Liver (tissue), 9 donors: Measurements from ENCODE around the gene COMMD3. TPM values are rescaled to one million over a fixed set of nuclear protein-coding genes. Genes with fewer than 3 reads are reported as not detected.

ENCODE experiments used
- DNase-seq: peaks from one replicate; pipeline ENCODE4 v3.0.0-alpha.2; 2017; ENCODE audit warnings: low spot score
- H3K27ac ChIP-seq, 2 donors: one replicate each; pipeline ENCODE4 v1.7.0; 2013; ENCODE audit warnings: inconsistent platforms in 2 of 2, low read length in 2 of 2, control low read depth in 1 of 2, low read depth in 1 of 2, mild to moderate bottlenecking in 1 of 2
- H3K27me3 ChIP-seq, 4 donors: one replicate each; pipeline versions ENCODE4 v1.6.1 to v1.7.0; 2013; ENCODE audit warnings: low read length in 3 of 4, inconsistent platforms in 1 of 4, mild to moderate bottlenecking in 1 of 4, moderate library complexity in 1 of 4; ENCODE audit not compliant: control insufficient read depth in 4 of 4, insufficient read depth in 4 of 4
- H3K36me3 ChIP-seq, 4 donors: one replicate each; pipeline versions ENCODE4 v1.6.1 to v1.7.0; 2013; ENCODE audit warnings: low read length in 3 of 4, mild to moderate bottlenecking in 3 of 4, low read depth in 1 of 4, moderate library complexity in 1 of 4; ENCODE audit not compliant: control insufficient read depth in 4 of 4, insufficient read depth in 3 of 4
- H3K4me1 ChIP-seq, 4 donors: one replicate each; pipeline versions ENCODE4 v1.6.1 to v1.7.0; 2013; ENCODE audit warnings: low read length in 3 of 4, mild to moderate bottlenecking in 3 of 4, moderate library complexity in 1 of 4; ENCODE audit not compliant: control insufficient read depth in 4 of 4, insufficient read depth in 4 of 4
- H3K4me3 ChIP-seq, 3 donors: one replicate each; pipeline versions ENCODE4 v1.6.1 to v1.7.0; 2013; ENCODE audit warnings: low read length in 3 of 3, control low read depth in 1 of 3, low read depth in 1 of 3, mild to moderate bottlenecking in 1 of 3
- H3K9ac ChIP-seq, 2 donors: one replicate each; pipeline ENCODE4 v1.7.0; 2013; ENCODE audit warnings: low read length in 2 of 2, mild to moderate bottlenecking in 2 of 2, moderate library complexity in 2 of 2, control low read depth in 1 of 2, low read depth in 1 of 2
- H3K9me3 ChIP-seq, 4 donors: one replicate each; pipeline versions ENCODE4 v1.6.1 to v1.7.0; 2013; ENCODE audit warnings: low read length in 3 of 4; ENCODE audit not compliant: control insufficient read depth in 4 of 4
- ATF3 ChIP-seq: IDR thresholded peaks from 2 replicates; pipeline ENCODE4 v1.6.1; 2016; ENCODE audit warnings: antibody characterized with exemption
- CTCF ChIP-seq: fragments of 150-350 bp; IDR thresholded peaks from 2 replicates; pipeline ENCODE4 v1.5.1; 2017; ENCODE audit warnings: improper control_type of control experiment, low read depth, low read length; ENCODE audit not compliant: missing input control
- EGR1 ChIP-seq, 2 donors: IDR thresholded peaks; 2 replicates each; pipeline ENCODE4 v1.6.1; 2016 to 2018; ENCODE audit warnings: antibody characterized with exemption in 2 of 2, low read depth in 2 of 2
- FOXA1 ChIP-seq: IDR thresholded peaks from 2 replicates; pipeline ENCODE4 v1.6.1; 2016; ENCODE audit warnings: antibody characterized with exemption
- FOXA2 ChIP-seq: IDR thresholded peaks from 2 replicates; pipeline ENCODE4 v1.6.1; 2016; ENCODE audit warnings: antibody characterized with exemption
- GABPA ChIP-seq, 2 donors: IDR thresholded peaks in 1 of 2; conservative IDR thresholded peaks in 1 of 2; 2 replicates each; pipeline ENCODE4 v1.6.1; 2016; ENCODE audit warnings: antibody characterized with exemption in 2 of 2, mild to moderate bottlenecking in 1 of 2, moderate library complexity in 1 of 2
- HNF4A ChIP-seq, 2 donors: conservative IDR thresholded peaks; 2 replicates each; pipeline ENCODE4 v1.6.1; 2016; ENCODE audit warnings: antibody characterized with exemption in 2 of 2, mild to moderate bottlenecking in 2 of 2
- HNF4G ChIP-seq: IDR thresholded peaks from 2 replicates; pipeline ENCODE4 v1.6.1; 2016; ENCODE audit warnings: antibody characterized with exemption
- MAX ChIP-seq: IDR thresholded peaks from 2 replicates; pipeline ENCODE4 v1.6.1; 2016; ENCODE audit warnings: antibody characterized with exemption
- NR2F2 ChIP-seq: IDR thresholded peaks from 2 replicates; pipeline ENCODE4 v1.6.1; 2016; ENCODE audit warnings: antibody characterized with exemption
- RAD21 ChIP-seq, 2 donors: IDR thresholded peaks; 2 replicates each; pipeline ENCODE4 v1.6.1; 2016; ENCODE audit warnings: antibody characterized with exemption in 2 of 2, mild to moderate bottlenecking in 2 of 2
- REST ChIP-seq: IDR thresholded peaks from 2 replicates; pipeline ENCODE4 v1.6.1; 2016; ENCODE audit warnings: antibody characterized with exemption, mild to moderate bottlenecking
- RXRA ChIP-seq, 2 donors: IDR thresholded peaks; 2 replicates each; pipeline ENCODE4 v1.6.1; 2017 to 2018; ENCODE audit warnings: antibody characterized with exemption in 2 of 2, mild to moderate bottlenecking in 1 of 2
- SP1 ChIP-seq: IDR thresholded peaks from 2 replicates; pipeline ENCODE4 v1.6.1; 2018; ENCODE audit warnings: antibody characterized with exemption, mild to moderate bottlenecking
- TAF1 ChIP-seq: conservative IDR thresholded peaks from 2 replicates; pipeline ENCODE4 v1.6.1; 2016; ENCODE audit warnings: antibody characterized with exemption, mild to moderate bottlenecking
- YY1 ChIP-seq: IDR thresholded peaks from 2 replicates; pipeline ENCODE4 v1.6.1; 2016; ENCODE audit warnings: antibody characterized with exemption, mild to moderate bottlenecking
- ZBTB33 ChIP-seq: IDR thresholded peaks from 2 replicates; pipeline ENCODE4 v1.6.1; 2016; ENCODE audit warnings: antibody characterized with exemption
- WGBS: extraction: QIAGEN DNeasy Blood & Tissue Kit; methylation state at CpG from one replicate; pipeline ENCODE4 v1.1.7; 2013; 5-methylcytosine and 5-hydroxymethylcytosine counted together
- polyA plus RNA-seq, 2 donors: library from polyadenylated mRNA; stranded (reverse) in 1 of 2; unstranded in 1 of 2; fragments of 200-250 nt in 1 of 2; fragments of >200 nt in 1 of 2; fragmentation: Nextera tagmentation in 1 of 2; extraction: Ambion mirVana in 1 of 2; gene quantifications; one replicate each; pipeline versions ENCODE4 v1.2.1 to v1.2.3, GENCODE V29; 2013 to 2015
- total RNA-seq, 2 donors: library from RNA; depleted of rRNA; stranded (reverse); fragments of >200 nt; gene quantifications; one replicate each; pipeline ENCODE4 v1.2.3, GENCODE V29; 2014
- donor health status: healthy.
- donor health status: healthy.
- donor health status: healthy.
- donor health status: healthy.
- donor health status: healthy.

The COMMD3 gene
- total and polyA plus RNA-seq, 4 donors, result 18.3 to 62.0 (median 25.8) TPM

DNA sequence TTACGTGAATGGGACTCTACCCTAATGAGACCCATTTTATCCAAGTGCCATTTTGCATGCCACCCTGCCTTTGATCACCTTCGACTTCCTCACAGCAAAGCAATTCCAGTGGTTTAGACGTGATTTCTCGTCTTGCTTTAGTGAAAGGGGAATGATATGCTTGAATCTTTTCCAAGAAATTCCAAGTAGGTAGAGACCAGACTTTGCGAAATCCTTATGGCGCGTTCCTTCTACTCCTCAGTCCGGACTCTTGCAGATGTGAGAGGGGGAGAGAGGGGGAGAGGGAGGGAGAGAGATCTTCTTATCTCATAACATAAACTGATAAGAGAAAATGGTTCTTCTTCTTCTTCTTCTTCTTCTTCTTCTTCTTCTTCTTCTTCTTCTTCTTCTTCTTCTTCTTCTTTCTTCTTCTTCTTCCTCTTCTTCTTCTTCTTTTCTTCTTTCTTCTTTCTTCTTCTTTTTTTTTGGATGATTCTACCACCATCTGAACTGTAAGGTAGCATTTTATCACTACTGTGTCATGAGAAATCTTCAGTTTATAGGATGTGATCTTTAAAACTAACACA lies 30.0 kb downstream of the COMMD3 start:
- Histone ChIP-seq H3K27ac (no peak overlapping the region), H3K9ac (no peak overlapping the region), H3K27me3 (peaks cover 4 to 32% (median 14%) of the 10 kb centered on the region in 4 donors), H3K36me3 (no peaks in the 10 kb centered on the region), H3K9me3 (peaks cover 0 to 5% (median 3%) of the 10 kb centered on the region in 4 donors), H3K4me3 (no peak overlapping the region), H3K4me1 (peaks cover 0 to 9% (median 5%) of the 10 kb centered on the region in 4 donors)
- no peak for DNase-seq
- no peak for TF ChIP-seq FOXA2
- no peak for TF ChIP-seq TAF1
- no peak for TF ChIP-seq EGR1 (IDR thresholded peaks at IDR 0.05; ENCODE audit: low read depth in 2 of 2)
- no peak for TF ChIP-seq GABPA (IDR thresholded peaks at IDR 0.05 in 1 of 2, conservative IDR thresholded peaks at IDR 0.05 in 1 of 2)
- no peak for TF ChIP-seq ZBTB33
- TF ChIP-seq FOXA1, result no peak
- 29% methylated on average over 8 of the region's 8 CpGs for WGBS

DNA sequence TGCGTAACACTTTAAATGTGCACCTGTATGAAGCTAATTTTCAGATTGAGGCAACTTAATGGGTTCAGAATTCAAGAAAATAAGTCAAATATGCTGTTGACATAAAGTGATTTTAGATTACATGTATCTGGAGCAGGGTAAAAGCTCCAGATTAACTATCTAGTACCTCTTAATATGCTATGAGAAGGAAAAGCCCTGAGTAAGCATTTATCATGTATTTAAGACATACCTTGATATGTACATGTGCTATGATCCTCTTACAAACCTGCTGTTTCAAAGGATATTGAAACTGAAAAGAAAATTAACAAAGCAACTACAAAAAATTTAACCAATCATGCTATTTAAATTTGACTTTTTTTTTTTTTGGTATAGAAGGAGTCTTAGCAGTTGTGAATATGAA lies 33.6 kb downstream of the COMMD3 start:
- peaks cover 4 to 12% (median 8%) of the 10 kb centered on the region in 4 donors for H3K27me3 ChIP-seq

More for the DNA sequence above, 33.6 kb downstream of the COMMD3 start:
- H3K36me3 ChIP-seq, result no peaks in the 10 kb centered on the region
- no peak for TF ChIP-seq REST
- TF ChIP-seq EGR1 (IDR thresholded peaks at IDR 0.05; ENCODE audit: low read depth in 2 of 2), result no peak
- TF ChIP-seq ATF3, result no peak
- TF ChIP-seq NR2F2, result no peak
- TF ChIP-seq SP1, result no peak
- TF ChIP-seq GABPA (IDR thresholded peaks at IDR 0.05 in 1 of 2, conservative IDR thresholded peaks at IDR 0.05 in 1 of 2), result no peak
- TF ChIP-seq FOXA2, result no peak
- no peak for TF ChIP-seq RXRA (IDR thresholded peaks at IDR 0.05)
- TF ChIP-seq CTCF, result no peak
- TF ChIP-seq RAD21 (IDR thresholded peaks at IDR 0.05), result no peak
- TF ChIP-seq HNF4A (conservative IDR thresholded peaks at IDR 0.05), result no peak
- TF ChIP-seq FOXA1, result no peak
- TF ChIP-seq MAX, result no peak
- TF ChIP-seq YY1, result no peak
- TF ChIP-seq TAF1, result no peak
- TF ChIP-seq HNF4G, result no peak
- peaks cover 0 to 3% (median 0%) of the 10 kb centered on the region in 4 donors for H3K4me1 ChIP-seq
- no peak overlapping the region for H3K9ac ChIP-seq
- no peak overlapping the region for H3K4me3 ChIP-seq
- H3K9me3 ChIP-seq, result peaks cover 0 to 5% (median 2%) of the 10 kb centered on the region in 4 donors
- no peak for DNase-seq
- H3K27ac ChIP-seq, result no peak overlapping the region
- 99% methylated on average over 1 of the region's 1 CpG for WGBS
